HEK293 (cell line): Measurements from ENCODE around the gene MICU1.
A peak's percentile ranks its signal among the peaks of the same experiment; 100 is the strongest.

Source experiments
- CTCF ChIA-PET: fragments of 350-600 bp; formaldehyde crosslinking; extraction: SDS; loops from one replicate; lab custom pipeline; 2021; ENCODE audit warnings: antibody characterized with exemption; lab: Yijun Ruan, JAX
- POLR2A ChIA-PET: fragments of 300-600 bp; formaldehyde crosslinking; extraction: SDS; loops from one replicate; lab custom pipeline; 2020; ENCODE audit warnings: antibody characterized with exemption, inconsistent platforms; lab: Yijun Ruan, JAX
- H3K27ac ChIP-seq: fragments of 200-500 bp; sonication (Bioruptor generic); 2 replicates; pipeline ENCODE4 v1.5.1; 2014; ENCODE audit warnings: low read depth, low read length, control low read depth, inconsistent platforms; ENCODE audit errors: extremely low read depth
- H3K36me3 ChIP-seq, 2 experiments: fragments of 200-500 bp in 1 of 2; sonication (Bioruptor generic) in 1 of 2; 1 replicate in 1 of 2; 2 replicates in 1 of 2; pipeline ENCODE4 v1.5.1; 2014 to 2017; ENCODE audit warnings: inconsistent platforms in 2 of 2, low read length in 2 of 2; ENCODE audit not compliant: control insufficient read depth in 2 of 2, insufficient read depth in 1 of 2
- H3K4me1 ChIP-seq: fragments of 200-500 bp; sonication (Bioruptor generic); 2 replicates; pipeline ENCODE4 v1.5.1; 2014; ENCODE audit warnings: mild to moderate bottlenecking, low read length, inconsistent platforms; ENCODE audit not compliant: control insufficient read depth, insufficient read depth
- H3K4me3 ChIP-seq: 2 replicates; pipeline ENCODE4 v1.5.1; 2011; ENCODE audit warnings: low read depth, mild to moderate bottlenecking, control low read depth, low read length, moderate library complexity
- H3K9me3 ChIP-seq: fragments of 200-500 bp; sonication (Bioruptor generic); 2 replicates; pipeline ENCODE4 v1.5.1; 2014; ENCODE audit warnings: low read depth, low read length, inconsistent platforms; ENCODE audit not compliant: control insufficient read depth, insufficient read depth
- GLI2 ChIP-seq: fragments of 450-650 bp; formaldehyde crosslinking; IDR thresholded peaks from 2 replicates; pipeline ENCODE4; 2017; ENCODE audit warnings: missing biosample characterization, missing genetic modification characterization, low read depth, borderline replicate concordance
- KLF10 ChIP-seq: fragments of 450-650 bp; IDR thresholded peaks from 2 replicates; pipeline ENCODE4 v1.5.1; 2018; ENCODE audit warnings: missing biosample characterization, mild to moderate bottlenecking, missing genetic modification characterization
- KLF8 ChIP-seq: fragments of 450-650 bp; formaldehyde crosslinking; IDR thresholded peaks from 2 replicates; pipeline ENCODE4 v1.5.1; 2016; ENCODE audit warnings: missing biosample characterization, missing genetic modification characterization
- OVOL3 ChIP-seq: fragments of 450-650 bp; formaldehyde crosslinking; IDR thresholded peaks from 2 replicates; pipeline ENCODE4 v1.5.1; 2016; ENCODE audit warnings: missing biosample characterization, missing genetic modification characterization
- SALL2 ChIP-seq: fragments of 450-650 bp; formaldehyde crosslinking; IDR thresholded peaks from 2 replicates; pipeline ENCODE4 v1.5.0; 2017; ENCODE audit warnings: missing biosample characterization, mild to moderate bottlenecking, missing genetic modification characterization, borderline replicate concordance
- TCF7L2 ChIP-seq: IDR thresholded peaks from 2 replicates; pipeline ENCODE4 v1.6.1; 2011; ENCODE audit warnings: low read depth, mild to moderate bottlenecking, inconsistent platforms, low read length, moderate library complexity, borderline replicate concordance
- TSHZ1 ChIP-seq: fragments of 450-650 bp; formaldehyde crosslinking; IDR thresholded peaks from 2 replicates; pipeline ENCODE4 v1.5.1; 2016; ENCODE audit warnings: missing biosample characterization, missing genetic modification characterization, borderline replicate concordance
- ZBTB17 ChIP-seq: fragments of 450-650 bp; formaldehyde crosslinking; IDR thresholded peaks from 2 replicates; pipeline ENCODE4 v1.5.1; 2016; ENCODE audit warnings: missing biosample characterization, missing genetic modification characterization
- ZBTB20 ChIP-seq: fragments of 450-650 bp; formaldehyde crosslinking; IDR thresholded peaks from 2 replicates; pipeline ENCODE4 v1.5.1; 2016; ENCODE audit warnings: missing biosample characterization, missing genetic modification characterization
- ZBTB8A ChIP-seq: fragments of 450-650 bp; formaldehyde crosslinking; IDR thresholded peaks from 2 replicates; pipeline ENCODE4 v1.5.1; 2016; ENCODE audit warnings: missing biosample characterization, missing genetic modification characterization
- ZNF10 ChIP-seq: fragments of 450-650 bp; formaldehyde crosslinking; IDR thresholded peaks from 2 replicates; pipeline ENCODE4 v1.5.1; 2017; ENCODE audit warnings: missing biosample characterization, missing genetic modification characterization
- ZNF148 ChIP-seq: fragments of 450-650 bp; formaldehyde crosslinking; IDR thresholded peaks from 2 replicates; pipeline ENCODE4 v1.5.0; 2017; ENCODE audit warnings: missing biosample characterization, missing genetic modification characterization, borderline replicate concordance
- ZNF202 ChIP-seq: fragments of 450-650 bp; formaldehyde crosslinking; IDR thresholded peaks from 2 replicates; pipeline ENCODE4 v1.5.1; 2016; ENCODE audit warnings: missing biosample characterization, missing genetic modification characterization, borderline replicate concordance
- ZNF211 ChIP-seq: fragments of 450-650 bp; formaldehyde crosslinking; IDR thresholded peaks from 2 replicates; pipeline ENCODE4 v1.5.1; 2016; ENCODE audit warnings: low read depth, missing biosample characterization, missing genetic modification characterization
- ZNF366 ChIP-seq: fragments of 450-650 bp; formaldehyde crosslinking; conservative IDR thresholded peaks from 2 replicates; pipeline ENCODE4 v1.5.1; 2016; ENCODE audit warnings: missing biosample characterization, missing genetic modification characterization
- ZNF501 ChIP-seq: fragments of 450-650 bp; formaldehyde crosslinking; IDR thresholded peaks from 2 replicates; pipeline ENCODE4 v1.5.1; 2016; ENCODE audit warnings: missing biosample characterization, missing genetic modification characterization
- ZNF544 ChIP-seq: fragments of 450-650 bp; formaldehyde crosslinking; IDR thresholded peaks from 2 replicates; pipeline ENCODE4 v1.5.0; 2017; ENCODE audit warnings: missing biosample characterization, missing genetic modification characterization
- ZNF548 ChIP-seq: fragments of 450-650 bp; formaldehyde crosslinking; IDR thresholded peaks from 2 replicates; pipeline ENCODE4 v1.5.1; 2016; ENCODE audit warnings: missing biosample characterization, missing genetic modification characterization
- ZNF555 ChIP-seq: fragments of 450-650 bp; formaldehyde crosslinking; conservative IDR thresholded peaks from 2 replicates; pipeline ENCODE4 v1.5.1; 2017; ENCODE audit warnings: missing biosample characterization, mild to moderate bottlenecking, missing genetic modification characterization, inconsistent platforms
- ZNF600 ChIP-seq: fragments of 450-650 bp; formaldehyde crosslinking; IDR thresholded peaks from 2 replicates; pipeline ENCODE4 v1.5.1; 2016; ENCODE audit warnings: missing biosample characterization, missing genetic modification characterization
- ZNF645 ChIP-seq: fragments of 450-650 bp; formaldehyde crosslinking; IDR thresholded peaks from 2 replicates; pipeline ENCODE4; 2016; ENCODE audit warnings: missing biosample characterization, missing genetic modification characterization
- ZNF670 ChIP-seq: fragments of 450-650 bp; formaldehyde crosslinking; IDR thresholded peaks from 2 replicates; pipeline ENCODE4 v1.5.1; 2016; ENCODE audit warnings: missing biosample characterization, missing genetic modification characterization, low read depth
- ZNF747 ChIP-seq: fragments of 450-650 bp; formaldehyde crosslinking; IDR thresholded peaks from 2 replicates; pipeline ENCODE4 v1.5.1; 2016; ENCODE audit warnings: missing biosample characterization, missing genetic modification characterization
- ZNF830 ChIP-seq: fragments of 450-650 bp; IDR thresholded peaks from 2 replicates; pipeline ENCODE4 v1.5.0; 2018; ENCODE audit warnings: missing biosample characterization, missing genetic modification characterization, low read depth, mild to moderate bottlenecking, moderate library complexity

MICU1 gene

GRCh38 chr10:72637398-72637857 is 11.5 kb upstream of the MICU1 start:
- H3K36me3 ChIP-seq = no peaks in the 10 kb centered on the region
- H3K9me3 ChIP-seq = no peaks in the 10 kb centered on the region
- ChIA-PET POLR2A (interaction anchor here (1.3 kb wide), 1 partner anchor 11 kb away, joined by 5 read pairs; the partner anchor contains the start of gene MICU1), CTCF (no interaction called here)
- no peaks in the 10 kb centered on the region for H3K4me1 ChIP-seq
- no peak overlapping the region for H3K27ac ChIP-seq
- TF ChIP-seq ZBTB8A (no peak), ZNF10 (tag by site-specific recombination) (no peak), ZNF148 (tag by site-specific recombination) (no peak), TCF7L2 (no peak), ZNF747 (tag by site-specific recombination) (no peak)
- H3K4me3 ChIP-seq = no peak overlapping the region

GRCh38 chr10:72630144-72630543 is 4.3 kb upstream of the MICU1 start:
- Histone ChIP-seq H3K4me1 (no peaks in the 10 kb centered on the region), H3K36me3 (no peaks in the 10 kb centered on the region), H3K4me3 (no peak overlapping the region), H3K27ac (no peak overlapping the region), H3K9me3 (no peaks in the 10 kb centered on the region)
- ChIA-PET POLR2A (interaction anchor here (0.7 kb wide), 1 partner anchor 1030 kb away, joined by 3 read pairs; no protein-coding TSS in a partner anchor), CTCF (no interaction called here)
- TF ChIP-seq ZNF555 = no peak
- TF ChIP-seq ZNF600 (tag by site-specific recombination) = no peak
- TF ChIP-seq ZBTB17 (tag by site-specific recombination) = no peak
- TF ChIP-seq ZNF202 (tag by site-specific recombination) = no peak
- TF ChIP-seq ZBTB20 (tag by site-specific recombination) = peak; percentile 85
- TF ChIP-seq KLF10 (tag by site-specific recombination) = no peak
- TF ChIP-seq GLI2 = no peak
- TF ChIP-seq ZNF501 (tag by site-specific recombination) = no peak

GRCh38 chr10:72626444-72626754 is 520 bp upstream of the MICU1 start:
- Histone ChIP-seq H3K4me1 (peaks cover 5% of the 10 kb centered on the region; the same call in 1 of the 2 replicates), H3K27ac (peak overlapping the region; percentile 77), H3K4me3 (peak overlapping the region; percentile 32), H3K9me3 (no peaks in the 10 kb centered on the region), H3K36me3 (no peaks in the 10 kb centered on the region; a peak in 1 of 3 replicates)
- CTCF ChIA-PET = interaction anchor here (0.6 kb wide), 1 partner anchor 18 kb away, joined by 3 read pairs; no protein-coding TSS in a partner anchor
- POLR2A ChIA-PET = interaction anchor here (0.6 to 3.8 kb wide), 11 partner anchors 10 to 471 kb away, joined by 3 to 22 read pairs (median 5); partner anchors contain the start of genes MCU and P4HA1
- TF ChIP-seq TSHZ1 (tag by site-specific recombination) (no peak), ZNF645 (no peak), ZNF366 (tag by site-specific recombination) (no peak), ZNF211 (tag by site-specific recombination) (no peak), ZNF670 (tag by site-specific recombination) (no peak), SALL2 (tag by site-specific recombination) (no peak), OVOL3 (tag by site-specific recombination) (no peak), KLF8 (no peak), ZNF548 (tag by site-specific recombination) (no peak), ZNF544 (tag by site-specific recombination) (no peak), ZNF830 (tag by site-specific recombination) (no peak)
